Fibroblast of villous mesenchyme (primary cell): ENCODE results near the gene STAG2. TPM values are rescaled to one million over a fixed set of nuclear protein-coding genes. Genes with fewer than 3 reads are reported as not detected.

Experiments used
- DNase-seq: peaks from one replicate; pipeline ENCODE4 v3.0.0-alpha.2; 2010; ENCODE audit warnings: low read depth
- H3K4me3 ChIP-seq: 2 replicates; pipeline ENCODE4 v1.5.1; 2011; ENCODE audit warnings: low read depth, mild to moderate bottlenecking, low read length
- total RNA-seq: library from RNA; depleted of rRNA; stranded (reverse); fragments of >200 nt; gene quantifications from 2 replicates; pipeline ENCODE4 v1.2.3, GENCODE V29; 2012
- TF ChIP-seq, protein P1 (sequence below): IDR thresholded peaks from 2 replicates; pipeline ENCODE4 v1.5.1; 2012; ENCODE audit warnings: low read depth, mild to moderate bottlenecking, low read length; ENCODE audit not compliant: insufficient read depth

The STAG2 gene
- total RNA-seq, 1 donor, result 57.4 TPM

DNA sequence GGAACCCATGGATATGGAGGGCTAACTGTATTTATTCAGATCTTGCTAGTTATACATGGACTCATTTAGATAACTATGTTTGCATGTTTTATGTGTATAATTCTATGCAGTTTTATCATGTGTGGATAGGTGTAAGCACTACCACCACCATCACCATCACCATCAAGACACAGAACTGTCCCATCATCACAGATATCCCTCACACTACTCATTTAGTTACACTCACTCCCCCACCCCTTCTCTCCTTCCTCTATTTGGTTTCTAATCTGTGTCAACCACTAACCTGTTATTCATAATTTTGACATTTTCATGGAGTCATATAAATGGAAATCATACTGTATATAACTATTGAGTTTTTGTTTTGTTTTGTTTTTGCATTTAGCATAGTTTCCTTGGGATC lies 43.7 kb downstream of the STAG2 start:
- no peak for DNase-seq
- H3K4me3 ChIP-seq, result no peak overlapping the region
- TF ChIP-seq, protein P1, sequence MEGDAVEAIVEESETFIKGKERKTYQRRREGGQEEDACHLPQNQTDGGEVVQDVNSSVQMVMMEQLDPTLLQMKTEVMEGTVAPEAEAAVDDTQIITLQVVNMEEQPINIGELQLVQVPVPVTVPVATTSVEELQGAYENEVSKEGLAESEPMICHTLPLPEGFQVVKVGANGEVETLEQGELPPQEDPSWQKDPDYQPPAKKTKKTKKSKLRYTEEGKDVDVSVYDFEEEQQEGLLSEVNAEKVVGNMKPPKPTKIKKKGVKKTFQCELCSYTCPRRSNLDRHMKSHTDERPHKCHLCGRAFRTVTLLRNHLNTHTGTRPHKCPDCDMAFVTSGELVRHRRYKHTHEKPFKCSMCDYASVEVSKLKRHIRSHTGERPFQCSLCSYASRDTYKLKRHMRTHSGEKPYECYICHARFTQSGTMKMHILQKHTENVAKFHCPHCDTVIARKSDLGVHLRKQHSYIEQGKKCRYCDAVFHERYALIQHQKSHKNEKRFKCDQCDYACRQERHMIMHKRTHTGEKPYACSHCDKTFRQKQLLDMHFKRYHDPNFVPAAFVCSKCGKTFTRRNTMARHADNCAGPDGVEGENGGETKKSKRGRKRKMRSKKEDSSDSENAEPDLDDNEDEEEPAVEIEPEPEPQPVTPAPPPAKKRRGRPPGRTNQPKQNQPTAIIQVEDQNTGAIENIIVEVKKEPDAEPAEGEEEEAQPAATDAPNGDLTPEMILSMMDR, result no peak

DNA sequence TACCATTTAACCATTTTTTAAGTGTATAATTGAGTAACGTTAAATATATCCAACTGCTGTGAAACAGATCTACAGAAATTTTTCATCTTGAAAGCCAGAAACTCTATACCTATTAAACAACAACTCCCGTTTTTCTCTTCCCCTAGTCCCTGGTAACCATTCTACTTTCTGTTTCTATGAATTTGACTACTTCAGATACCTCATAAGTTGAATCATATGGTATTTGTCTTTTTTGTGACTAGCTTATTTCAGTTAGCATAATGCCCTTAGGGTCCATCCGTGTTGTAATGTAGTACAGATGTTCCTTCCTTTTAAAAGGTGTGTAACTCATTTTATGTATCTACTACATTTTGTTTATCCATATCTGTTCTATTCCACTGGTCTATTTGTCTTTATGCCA lies 48.7 kb downstream of the STAG2 start:
- peak; percentile 25 for DNase-seq
- no peak overlapping the region for H3K4me3 ChIP-seq
- TF ChIP-seq, protein P1, result no peak

DNA sequence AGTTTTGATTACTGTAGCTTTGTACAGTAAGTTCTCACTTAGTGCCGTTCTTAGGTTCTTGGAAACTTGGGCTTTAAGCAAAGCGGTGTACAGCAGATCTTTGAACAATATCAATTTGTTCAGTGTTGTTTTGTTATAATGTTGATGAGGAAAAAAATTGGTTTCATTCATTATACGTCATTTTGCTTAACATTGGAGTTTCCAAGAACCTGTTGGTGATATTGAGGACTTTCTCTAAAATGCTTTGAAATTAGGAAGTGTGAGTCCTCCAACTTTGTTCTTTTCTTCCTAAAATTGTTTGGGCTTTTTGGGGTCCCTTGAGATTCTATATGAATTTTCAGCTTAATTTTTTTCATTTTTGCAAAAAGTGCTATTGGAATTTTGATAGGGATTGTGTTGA lies 49.1 kb downstream of the STAG2 start:
- TF ChIP-seq, protein P1, result no peak
- H3K4me3 ChIP-seq, result no peak overlapping the region
- no peak for DNase-seq

DNA sequence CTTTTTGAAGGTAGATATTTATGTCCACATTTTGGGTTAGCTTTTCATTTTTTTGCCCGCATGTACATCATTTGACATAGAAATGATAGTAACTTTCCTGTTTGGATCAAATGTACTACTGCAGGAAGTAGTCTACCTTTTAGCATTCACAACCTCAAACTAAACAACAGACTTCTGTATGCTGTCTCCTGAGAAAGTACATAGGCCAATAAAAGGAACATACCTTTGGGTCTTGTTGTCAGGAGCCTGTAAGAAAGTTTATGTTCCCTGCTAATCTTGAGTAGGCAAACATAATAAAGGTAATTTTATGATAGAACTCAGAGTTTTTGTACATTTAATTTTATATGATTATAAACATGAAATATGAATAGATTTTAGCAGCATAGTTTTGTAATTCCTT lies 54.2 kb downstream of the STAG2 start:
- TF ChIP-seq, protein P1, result no peak
- H3K4me3 ChIP-seq, result no peak overlapping the region
- DNase-seq, result no peak

DNA sequence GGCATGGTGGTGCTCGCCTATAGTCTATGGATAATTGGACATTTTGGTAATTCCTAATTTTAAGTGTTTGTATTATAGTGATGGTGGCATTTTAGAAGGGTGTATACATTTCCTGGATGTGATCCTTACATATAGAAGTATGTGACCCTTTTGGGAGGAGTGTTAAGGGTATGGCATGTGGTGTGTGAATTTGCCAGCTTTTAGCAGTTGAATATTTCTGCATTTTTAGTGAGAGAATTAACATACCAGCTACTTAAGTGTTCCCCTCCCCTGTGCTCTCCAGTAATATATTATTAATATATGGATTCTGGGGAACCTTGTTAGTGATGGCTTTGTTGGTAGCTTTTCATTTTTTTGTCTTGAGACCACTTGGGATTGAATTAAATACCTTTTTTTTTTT lies 55.3 kb downstream of the STAG2 start:
- TF ChIP-seq, protein P1, result no peak
- no peak for DNase-seq
- no peak overlapping the region for H3K4me3 ChIP-seq

DNA sequence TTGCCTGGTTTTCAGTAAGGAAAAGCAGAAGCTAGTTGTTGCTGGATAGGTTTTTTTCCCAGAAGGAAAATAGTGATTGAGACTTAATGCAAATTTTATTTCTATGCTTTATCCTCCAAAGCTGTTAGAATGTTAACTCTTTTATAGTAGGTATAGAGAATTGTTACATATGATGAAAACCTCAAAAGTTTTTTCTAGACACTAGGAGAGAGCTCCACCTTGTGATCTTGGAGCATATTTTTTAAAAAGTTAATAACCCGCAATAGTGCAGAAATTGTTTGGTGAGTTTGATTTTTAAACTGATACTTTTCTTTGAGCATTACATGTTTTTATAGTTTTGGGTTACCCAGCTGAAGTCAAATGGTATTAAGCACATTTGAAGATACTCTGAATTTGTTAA lies 56.5 kb downstream of the STAG2 start:
- no peak overlapping the region for H3K4me3 ChIP-seq
- TF ChIP-seq, protein P1, result no peak
- DNase-seq, result no peak

DNA sequence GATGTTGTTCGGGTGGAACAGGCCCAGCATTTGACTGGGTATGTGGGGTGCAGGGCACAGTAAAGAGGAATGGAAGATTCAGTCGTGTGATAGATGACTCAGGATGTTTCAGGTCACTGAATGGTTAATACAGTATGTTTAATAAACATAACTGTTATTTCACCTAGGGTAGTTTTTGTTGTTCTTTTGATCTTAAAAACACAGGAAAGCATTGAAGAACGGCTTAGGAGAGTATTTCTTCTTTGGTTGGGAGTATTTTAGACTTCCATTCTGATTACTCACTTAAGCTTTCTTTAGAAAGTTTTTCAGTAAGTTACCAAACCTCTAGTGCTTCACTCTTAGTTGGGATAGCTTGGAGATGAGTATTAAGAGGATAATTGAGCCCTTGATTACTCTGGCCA lies 62.3 kb downstream of the STAG2 start:
- TF ChIP-seq, protein P1, result no peak

More for the DNA sequence above, 62.3 kb downstream of the STAG2 start:
- peak; percentile 57 for DNase-seq
- no peak overlapping the region for H3K4me3 ChIP-seq
